GM21576 (cell line): ENCODE measurements around the gene CDKAL1.
"Not testable (repeated sequence)": the region's sequence is repeated elsewhere in the genome, so short reads cannot be mapped to it uniquely, and the experiment has no call there.

Experiments used
- ATAC-seq: cut with Tn5 transposase; IDR thresholded peaks from one replicate; pipeline ENCODE4 v1.9.1; 2021; ENCODE audit warnings: mild to moderate bottlenecking, moderate library complexity; ENCODE audit not compliant: unreplicated experiment

CDKAL1 gene

DNA sequence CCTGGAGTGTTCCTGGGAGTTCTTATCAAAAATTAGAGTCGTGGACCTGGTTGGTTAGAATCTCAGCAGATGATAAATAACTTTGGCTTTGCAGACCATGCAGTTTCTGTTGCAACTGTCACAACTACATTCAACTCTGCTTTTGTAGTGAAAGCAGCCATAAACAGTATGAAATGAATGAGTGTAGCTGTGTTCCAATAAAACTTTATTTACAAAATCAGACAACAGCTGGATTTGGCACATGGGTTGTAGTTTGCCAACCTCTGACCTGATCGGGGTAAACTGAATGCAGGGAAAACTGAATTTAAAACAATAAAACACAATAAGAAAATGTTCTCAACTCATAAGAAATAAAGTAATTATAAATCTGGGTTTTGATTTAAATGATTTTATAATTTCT lies 513.8 kb downstream of the CDKAL1 start:
- ATAC-seq, result no peak

DNA sequence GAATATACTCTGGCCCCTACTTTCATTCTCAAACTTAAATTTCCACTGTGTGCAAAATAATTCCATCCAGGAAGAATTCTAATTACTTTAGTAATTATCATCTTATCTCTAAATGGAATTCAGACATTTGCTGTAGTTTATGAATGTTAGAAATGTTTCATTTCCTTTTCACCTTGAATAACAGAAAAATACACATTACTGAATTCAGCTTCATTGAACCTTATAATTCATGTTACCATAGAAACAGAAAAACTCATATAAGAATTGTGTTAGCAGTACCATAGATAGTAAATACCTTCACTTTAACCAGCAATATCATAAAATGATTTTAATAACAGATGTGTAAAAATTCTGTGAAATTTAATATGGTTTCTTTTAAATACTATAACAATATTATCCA lies 514.9 kb downstream of the CDKAL1 start:
- ATAC-seq, result no peak

DNA sequence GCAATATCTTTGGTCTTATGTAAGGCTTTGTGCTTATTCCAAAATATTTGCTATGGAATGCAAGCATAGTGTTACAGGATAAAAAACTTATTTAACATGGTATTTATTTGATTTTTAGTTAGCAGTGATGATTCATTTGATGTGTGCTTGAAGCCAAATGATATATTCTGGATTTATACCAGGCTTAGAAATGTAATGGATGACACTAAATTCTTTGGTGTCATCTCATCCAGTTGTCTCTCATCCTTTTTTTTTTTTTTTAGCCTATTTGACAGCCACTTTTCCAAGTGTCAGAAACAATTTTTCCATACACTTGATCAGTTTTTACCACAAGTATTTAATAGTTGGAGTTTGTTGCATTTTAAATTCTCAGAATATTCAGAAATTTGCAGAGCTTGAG lies 515.3 kb downstream of the CDKAL1 start:
- no peak for ATAC-seq

DNA sequence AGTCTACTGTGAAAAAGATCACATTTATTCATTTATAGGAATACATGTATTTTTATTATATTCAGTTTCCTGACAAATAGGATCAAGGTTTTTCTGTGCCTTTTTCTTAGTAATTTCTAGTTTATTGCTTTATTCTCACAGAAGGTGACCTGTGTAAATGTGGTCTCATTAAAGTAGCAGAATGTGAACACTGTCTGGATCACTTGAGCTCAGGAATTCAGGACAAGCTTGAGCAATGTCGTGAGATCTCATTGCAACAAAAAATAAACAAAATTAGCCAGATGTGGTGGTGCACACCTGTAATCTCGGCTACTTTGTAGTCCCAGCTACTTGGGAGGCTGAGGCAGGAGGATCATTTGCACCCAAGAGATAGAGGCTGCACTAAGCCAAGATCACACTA lies 516.7 kb downstream of the CDKAL1 start:
- ATAC-seq, result no peak

DNA sequence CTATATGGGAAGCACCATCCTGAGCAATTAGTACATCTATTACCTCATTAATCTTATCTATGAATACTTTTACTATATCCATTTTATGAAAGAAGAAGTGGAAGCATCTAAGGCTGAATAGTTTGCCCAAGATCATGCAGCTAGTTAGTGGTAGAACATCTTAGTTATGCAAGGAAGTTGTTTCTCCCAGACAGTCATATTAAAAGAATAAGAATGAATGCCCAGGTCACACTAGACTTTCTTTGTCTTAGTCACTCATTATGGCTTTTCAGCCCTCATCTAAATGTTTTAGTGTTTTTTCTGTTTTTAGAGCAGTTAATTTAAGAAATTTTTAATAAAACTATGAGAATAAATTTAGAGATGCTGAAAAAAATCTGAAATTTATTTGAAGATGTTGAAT lies 517.5 kb downstream of the CDKAL1 start:
- no peak for ATAC-seq

DNA sequence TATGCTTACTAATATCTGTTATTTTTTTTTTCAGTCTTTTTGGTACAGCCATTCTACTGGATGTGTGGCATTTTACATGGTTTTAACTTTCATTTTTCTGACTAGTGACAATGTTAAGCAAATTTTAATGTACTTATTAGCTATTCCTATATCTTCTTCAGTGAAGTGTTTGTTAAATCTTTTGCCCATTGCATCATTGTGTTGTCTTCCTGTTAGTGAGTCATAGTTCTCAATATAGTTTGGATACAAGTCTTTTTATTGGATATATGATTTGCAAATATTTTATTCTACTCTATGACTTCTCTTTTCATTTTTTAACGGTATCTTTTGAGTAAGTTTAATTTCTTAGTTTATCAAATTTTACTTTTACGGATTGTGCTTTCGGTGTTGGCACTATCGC lies 519.4 kb downstream of the CDKAL1 start:
- ATAC-seq, result no peak

DNA sequence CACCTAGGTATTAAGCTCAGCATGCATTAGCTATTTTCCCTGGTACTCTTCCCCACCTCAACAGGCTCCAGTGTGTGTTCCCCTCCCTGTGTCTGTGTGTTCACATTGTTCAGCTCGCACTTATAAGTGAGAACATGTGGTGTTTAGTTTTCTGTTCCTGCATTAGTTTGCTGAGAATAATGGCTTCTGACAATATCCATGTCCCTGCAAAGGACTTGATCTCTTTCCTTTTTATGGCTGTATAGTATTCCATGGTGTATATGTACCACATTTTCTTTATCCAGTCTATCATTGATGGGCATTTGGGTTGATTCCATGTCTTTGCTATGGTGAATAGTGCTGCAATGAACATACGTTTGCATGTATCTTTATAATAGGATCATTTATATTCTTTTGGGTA lies 521.2 kb downstream of the CDKAL1 start:
- not testable (repeated sequence) for ATAC-seq

DNA sequence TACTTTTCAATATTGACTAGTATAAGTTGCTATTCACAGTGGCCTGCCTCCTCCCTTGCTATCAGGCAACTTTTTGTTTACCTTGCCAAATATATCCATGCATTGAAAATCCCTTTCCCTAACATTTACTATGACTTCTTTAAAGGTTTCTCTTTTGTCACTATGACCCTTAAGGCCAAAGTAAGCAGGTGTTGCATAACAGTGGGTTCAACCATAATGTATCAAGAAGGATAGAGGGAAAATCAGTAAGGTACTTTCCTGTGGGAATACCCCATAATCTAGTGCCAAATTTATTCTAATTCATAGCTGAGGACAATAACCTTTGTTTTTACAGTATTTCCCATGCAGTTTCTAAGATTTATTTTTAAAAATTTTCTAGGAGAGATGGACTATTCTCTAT lies 527.6 kb downstream of the CDKAL1 start:
- ATAC-seq, result no peak

DNA sequence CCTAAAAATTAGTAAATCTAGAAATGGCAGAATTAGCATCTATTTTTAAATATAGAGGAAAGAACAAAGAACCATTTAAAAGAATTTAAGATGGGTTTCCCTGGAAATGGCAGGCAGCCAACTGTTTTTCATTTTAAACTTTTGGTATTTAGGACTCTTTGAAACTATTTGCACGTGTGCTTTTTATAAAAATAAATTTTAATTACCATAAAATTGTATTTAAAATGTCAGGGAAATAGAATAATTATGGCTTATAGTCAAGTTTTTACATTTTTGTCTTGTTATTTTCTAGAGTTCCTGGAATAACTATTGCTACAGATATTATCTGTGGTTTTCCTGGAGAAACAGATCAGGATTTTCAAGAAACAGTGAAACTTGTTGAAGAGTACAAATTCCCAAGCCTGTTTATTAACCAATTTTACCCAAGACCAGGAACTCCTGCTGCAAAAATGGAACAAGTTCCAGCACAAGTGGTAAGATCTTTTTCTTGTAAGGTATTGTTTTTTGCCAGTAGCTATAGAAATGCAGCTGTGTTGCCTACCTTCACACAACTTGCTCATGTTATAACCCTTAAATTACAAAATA lies 530.6 kb downstream of the CDKAL1 start:
- ATAC-seq, result no peak

DNA sequence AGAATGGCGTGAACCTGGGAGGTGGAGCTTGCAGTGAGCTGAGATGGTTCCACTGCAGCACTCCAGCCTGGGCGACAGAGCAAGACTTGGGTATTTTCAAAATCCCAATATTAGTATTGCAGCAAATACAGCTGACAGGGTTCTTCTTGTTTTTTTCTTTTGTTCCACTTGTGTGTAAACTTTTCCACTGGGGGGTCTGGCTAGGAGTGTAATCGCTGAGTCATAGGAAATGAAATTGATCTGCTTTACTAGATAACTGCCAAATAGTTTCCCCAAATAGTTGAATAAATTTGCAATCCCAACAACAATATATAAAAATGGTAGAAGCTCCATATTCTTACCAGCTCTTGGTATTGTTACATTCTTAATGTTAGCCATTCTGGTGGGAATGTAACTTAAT lies 533.3 kb downstream of the CDKAL1 start:
- ATAC-seq, result no peak

DNA sequence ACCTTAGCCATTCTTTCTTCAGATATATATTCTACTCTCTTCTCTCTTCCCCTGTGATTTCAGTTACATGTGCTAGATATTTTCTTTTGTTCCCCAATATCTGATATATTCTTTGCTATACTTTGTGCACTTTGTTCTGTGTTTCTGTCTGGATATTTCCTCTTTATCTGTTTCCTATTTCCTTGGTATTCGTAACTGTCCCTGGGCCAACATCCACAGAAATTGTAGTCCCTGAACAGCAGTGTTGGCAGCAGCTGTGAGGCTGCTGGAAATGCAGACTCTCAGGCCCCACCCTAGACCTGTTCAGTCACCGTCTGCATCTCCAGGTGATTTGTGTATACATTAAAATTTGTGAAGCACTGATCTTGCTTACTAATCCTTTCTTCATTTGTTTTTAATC lies 536.4 kb downstream of the CDKAL1 start:
- ATAC-seq, result no peak

DNA sequence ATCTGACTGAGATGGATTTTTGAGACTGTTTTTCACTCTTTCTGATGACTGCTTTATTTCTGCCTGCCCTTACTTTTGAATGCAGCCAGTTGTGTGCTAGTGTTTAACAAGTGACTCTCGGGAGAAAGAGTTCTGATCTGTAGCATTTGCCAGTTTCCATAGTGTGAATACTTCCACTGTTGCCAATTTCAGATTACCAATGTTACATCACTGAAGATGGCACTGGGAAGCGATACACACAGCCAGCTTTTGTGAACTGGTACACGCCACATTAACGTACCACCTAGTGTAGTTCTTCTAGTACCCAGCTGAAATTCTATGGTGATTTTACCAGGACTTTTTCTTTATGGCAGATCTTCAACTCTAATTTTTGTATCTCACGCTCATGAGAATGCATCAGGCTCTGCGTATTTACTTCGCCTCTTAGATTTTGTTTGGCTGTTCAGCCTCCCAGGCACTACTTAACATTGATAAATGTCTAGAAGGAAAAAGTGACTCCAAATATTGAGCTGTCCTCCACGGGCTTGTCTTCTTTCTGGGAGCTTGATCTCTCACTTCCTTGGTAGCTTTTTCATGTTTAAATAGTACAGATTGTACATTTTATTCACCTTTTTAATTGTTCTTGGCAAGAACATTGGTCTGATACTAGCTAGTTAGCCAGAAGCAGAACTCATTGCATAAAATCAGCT lies 537.7 kb downstream of the CDKAL1 start:
- no peak for ATAC-seq

DNA sequence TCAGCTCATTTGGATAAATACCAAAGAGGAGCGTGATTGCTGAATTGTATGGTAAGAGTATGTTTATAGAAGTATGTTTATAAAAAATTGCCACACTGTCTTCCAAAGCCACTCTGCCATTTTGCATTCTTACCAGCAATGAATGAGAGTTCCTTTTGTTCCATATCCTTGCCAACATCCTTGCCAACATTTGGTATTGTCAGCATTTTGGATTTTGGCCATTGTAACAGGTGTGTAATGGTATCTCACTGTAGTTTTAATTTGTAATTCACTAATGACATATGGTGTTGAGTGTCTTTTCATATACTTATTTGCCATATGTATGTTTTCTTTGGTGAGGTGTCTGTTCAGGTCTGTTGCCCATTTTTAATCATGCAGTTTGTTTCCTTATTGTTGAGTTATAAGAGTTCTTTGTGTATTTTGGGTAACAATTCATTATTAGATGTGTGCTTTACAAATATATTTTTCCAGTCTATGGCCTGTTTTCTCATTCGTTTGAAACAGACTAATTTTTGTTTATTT lies 539.1 kb downstream of the CDKAL1 start:
- no peak for ATAC-seq

DNA sequence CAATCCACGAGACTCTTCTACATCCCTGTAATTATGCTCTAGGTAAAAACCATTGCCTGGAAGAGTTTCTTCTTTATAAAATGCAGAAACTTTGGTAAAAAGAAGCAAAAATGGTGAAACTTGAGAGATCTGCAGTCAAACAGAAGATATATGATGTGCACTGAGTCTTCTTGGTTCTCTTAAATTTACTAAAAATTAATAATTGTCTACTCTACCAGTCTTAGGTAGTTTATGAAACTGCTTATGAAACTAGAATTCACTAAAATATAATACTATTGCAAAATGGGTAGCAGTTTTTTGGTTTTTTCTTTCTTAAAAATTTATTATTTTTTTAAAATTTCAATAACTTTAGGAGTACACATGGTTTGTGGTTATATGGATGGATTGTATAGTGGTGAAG lies 540.2 kb downstream of the CDKAL1 start:
- ATAC-seq, result no peak

DNA sequence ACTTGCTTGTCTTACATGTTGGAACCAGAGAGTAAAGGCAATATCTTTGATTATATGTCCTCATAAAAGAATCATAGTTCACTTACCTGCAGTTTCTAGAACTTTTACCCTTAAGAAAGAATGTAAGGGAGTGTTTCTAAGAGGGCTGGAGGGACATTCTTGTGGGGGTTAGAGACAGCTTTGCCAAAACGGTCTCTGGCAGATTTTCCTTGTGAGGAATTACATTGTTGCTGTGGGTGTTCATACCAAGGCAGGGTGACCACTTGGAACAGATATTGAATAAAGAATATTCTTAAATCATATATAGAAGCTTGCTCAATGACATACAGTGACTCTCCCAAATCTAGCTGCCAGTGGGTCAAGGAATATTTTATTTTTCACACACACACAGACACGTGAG lies 541.7 kb downstream of the CDKAL1 start:
- ATAC-seq, result no peak

DNA sequence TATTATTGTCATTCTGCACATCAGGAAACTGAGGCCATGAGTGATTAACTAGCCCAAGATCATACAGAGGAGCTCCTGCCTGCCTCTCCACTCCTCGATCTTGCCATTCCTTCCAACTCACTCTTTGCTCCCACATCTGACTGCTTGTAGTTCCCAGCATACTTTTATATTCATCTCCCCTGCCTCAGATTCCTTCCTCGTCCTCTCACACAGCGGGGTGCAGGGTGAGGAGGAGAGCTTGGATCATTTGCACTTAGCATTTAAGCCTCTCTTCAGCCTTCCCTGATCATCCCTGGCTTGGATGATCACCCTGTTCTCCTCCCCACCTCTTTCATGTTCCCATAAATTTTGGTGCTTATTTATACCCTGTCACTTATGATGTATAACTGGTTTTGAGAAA lies 544.2 kb downstream of the CDKAL1 start:
- no peak for ATAC-seq

DNA sequence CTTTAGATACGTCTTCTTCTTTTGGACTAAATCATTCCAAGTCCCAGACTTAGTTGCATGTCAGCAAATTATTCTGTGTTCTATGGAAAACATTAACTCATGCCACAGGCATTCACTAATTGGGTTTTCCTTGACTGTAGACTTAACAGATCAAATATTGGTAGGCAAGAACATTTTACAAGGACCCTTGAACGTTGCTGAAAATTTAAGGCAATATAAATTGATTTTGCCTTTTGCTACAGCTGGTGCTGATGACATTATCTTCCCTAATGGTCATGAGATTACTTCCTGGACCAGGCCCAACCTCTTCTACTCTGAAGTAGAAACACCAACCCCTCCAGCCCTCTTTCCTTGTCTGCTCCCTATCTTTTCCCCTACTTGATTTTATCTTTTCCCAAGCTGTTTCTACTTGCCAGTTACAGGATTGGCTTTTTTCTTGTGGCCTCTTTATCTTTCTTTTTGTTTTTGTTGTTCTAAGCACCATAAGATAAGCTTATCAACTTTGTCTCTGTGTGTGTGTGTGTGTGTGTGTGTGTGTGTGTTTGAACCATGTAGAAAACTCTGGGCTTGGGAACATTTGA lies 545.3 kb downstream of the CDKAL1 start:
- no peak for ATAC-seq

DNA sequence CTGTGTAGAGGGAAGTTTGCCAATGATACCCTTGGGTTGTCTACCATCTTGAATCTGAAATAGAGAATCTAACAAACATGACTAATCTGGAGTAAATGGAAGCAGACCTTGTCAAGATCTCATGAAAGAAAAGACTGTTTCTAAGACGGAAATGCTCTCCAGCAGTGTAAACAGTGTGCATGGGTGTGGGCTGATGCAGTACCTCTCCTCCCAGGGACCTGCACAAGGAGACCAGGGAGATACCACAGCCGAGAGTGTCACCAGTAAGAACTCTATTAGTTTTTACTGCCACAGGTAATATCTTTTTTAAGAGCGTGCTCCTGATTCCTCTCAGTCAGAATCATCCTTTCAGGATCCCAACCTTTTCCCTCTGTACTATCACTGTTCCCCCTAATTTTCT lies 546.0 kb downstream of the CDKAL1 start:
- no peak for ATAC-seq

DNA sequence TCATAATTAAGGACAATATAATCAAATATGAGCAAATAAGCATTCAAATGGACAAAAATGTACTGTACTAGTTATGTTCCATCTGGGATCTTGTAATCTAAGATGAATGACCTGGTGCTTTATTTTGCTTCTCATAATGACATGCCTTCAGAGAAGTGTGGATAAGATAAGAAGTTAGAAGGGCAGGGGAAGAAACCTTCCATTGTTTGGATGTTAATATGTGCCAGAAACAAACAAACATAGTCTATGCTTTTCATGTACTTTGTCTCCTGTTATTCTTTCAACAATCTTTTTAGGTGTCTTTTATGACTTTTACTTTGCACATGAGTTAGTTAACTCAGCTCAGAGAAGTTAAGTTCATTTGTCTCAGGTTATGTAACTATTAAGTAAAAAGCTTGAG lies 547.8 kb downstream of the CDKAL1 start:
- no peak for ATAC-seq

DNA sequence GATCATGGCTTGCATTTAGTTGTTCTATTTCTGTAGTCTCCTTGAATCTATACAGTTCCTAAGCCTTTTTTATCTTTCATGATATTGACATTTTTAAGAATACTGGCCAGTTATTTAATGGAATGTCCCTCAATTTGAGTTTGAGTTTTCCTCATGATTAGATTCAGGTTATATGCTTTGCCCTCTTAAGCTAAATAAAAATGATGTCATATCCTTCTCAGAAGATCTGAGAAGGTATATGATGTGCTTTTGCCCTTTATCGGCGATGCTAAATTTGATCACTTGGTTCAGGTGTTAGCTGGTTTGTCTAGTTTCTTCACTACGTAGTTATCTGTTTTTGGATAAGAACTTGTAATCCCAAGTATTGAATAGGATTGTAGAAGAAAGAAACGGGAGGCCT lies 549.5 kb downstream of the CDKAL1 start:
- ATAC-seq, result no peak

DNA sequence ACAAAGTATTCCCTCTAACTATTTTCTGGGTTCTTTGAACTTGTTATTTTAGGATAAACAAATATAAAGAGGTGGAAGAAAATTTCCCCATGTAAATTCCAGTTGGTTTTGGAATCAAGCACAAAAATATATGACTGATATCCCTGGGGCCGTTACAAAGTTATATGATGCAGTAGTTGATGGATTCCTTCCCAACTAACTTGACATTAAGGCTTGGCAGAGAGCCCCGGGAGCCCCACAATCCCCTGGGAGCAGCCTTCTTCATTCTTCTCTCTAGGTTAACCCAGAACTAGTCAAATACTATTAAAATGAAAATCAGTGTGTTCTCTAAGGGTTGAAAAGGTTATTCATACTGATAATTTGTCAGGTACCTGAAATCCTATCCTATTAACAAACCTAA lies 550.4 kb downstream of the CDKAL1 start:
- ATAC-seq, result no peak

DNA sequence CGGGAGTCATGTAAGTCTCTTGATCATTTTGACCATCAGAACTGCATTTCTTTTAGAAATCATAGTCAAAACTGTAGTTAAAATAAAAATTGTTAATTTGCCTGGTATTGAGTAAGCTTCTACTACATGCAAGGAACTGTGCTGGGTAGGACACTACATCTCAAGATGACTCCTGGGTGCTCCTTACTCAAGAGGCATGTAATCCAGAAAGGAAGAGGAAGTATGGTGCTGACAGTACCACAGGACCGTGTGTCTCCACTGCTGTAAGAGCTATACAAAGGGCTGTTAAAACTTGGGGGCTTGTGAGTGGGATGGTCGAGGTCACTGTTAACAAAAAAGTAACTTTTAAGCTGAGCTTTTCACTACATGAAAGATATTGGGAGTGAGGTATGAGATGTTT lies 551.0 kb downstream of the CDKAL1 start:
- no peak for ATAC-seq

DNA sequence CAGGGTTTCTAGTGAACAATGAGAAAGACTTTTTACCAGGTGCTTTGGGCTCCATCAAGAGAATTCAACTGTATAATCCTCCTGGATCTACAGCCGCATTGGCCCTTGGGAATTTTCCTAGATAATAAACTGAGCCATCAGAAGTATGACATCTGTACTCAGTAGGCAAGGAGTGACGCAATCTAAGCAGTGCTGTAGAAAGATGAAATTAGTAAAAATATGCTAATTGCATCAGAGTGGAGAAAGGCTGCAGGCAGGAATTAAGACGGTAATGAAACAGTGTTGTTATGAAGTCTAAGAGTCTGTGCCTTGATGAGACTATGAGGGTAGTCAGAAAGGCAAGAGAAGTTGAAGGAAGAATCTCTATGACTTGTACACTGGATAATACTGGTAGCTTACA lies 551.4 kb downstream of the CDKAL1 start:
- no peak for ATAC-seq
